ENCODE measurements around the gene HOXC6. TPM values are rescaled to one million over a fixed set of nuclear protein-coding genes. Genes with fewer than 3 reads are reported as not detected.

Gene HOXC6
- not detected for total RNA-seq

GRCh38 chr12:54028314-54029201 is at the start of gene HOXC6:
Gene HOXC6 (plus strand): TSS chr12:54028440. CDS start chr12:54028522, 82 bp downstream.
- FAIRE-seq = no peak
- DNase-seq (ENCODE audit: low spot score in 2 of 2) = no peak

GRCh38 chr12:53978477-53979356 is 49.5 kb upstream of the HOXC6 start:
- no peak for FAIRE-seq
- no peak for DNase-seq (ENCODE audit: low spot score in 2 of 2)

GRCh38 chr12:53980104-53980801 is 48.0 kb upstream of the HOXC6 start:
- FAIRE-seq = no peak
- no peak for DNase-seq (ENCODE audit: low spot score in 2 of 2)

GRCh38 chr12:53980802-53981496 is 47.3 kb upstream of the HOXC6 start:
- FAIRE-seq (no peak), DNase-seq (ENCODE audit: low spot score in 2 of 2) (no peak)

GRCh38 chr12:53981634-53982565 is 46.3 kb upstream of the HOXC6 start:
- DNase-seq (ENCODE audit: low spot score in 2 of 2) = no peak
- no peak for FAIRE-seq

- DNase-seq (ENCODE audit: low spot score in 2 of 2) (no peak), FAIRE-seq (no peak)
These were observed 45.3 kb upstream of the HOXC6 start for GRCh38 chr12:53982648-53983567.

GRCh38 chr12:53983568-53983949 is 44.7 kb upstream of the HOXC6 start:
- no peak for DNase-seq (ENCODE audit: low spot score in 2 of 2)

GRCh38 chr12:53983950-53984572 is 44.2 kb upstream of the HOXC6 start:
- FAIRE-seq = no peak
- DNase-seq (ENCODE audit: low spot score in 2 of 2) = no peak

More at GRCh38 chr12:53983568-53983949, 44.7 kb upstream of the HOXC6 start:
- no peak for FAIRE-seq

- FAIRE-seq = no peak
- DNase-seq (ENCODE audit: low spot score in 2 of 2) = peak; percentile 70 to 73
These were observed 43.1 kb upstream of the HOXC6 start, which contains the start of gene HOXC10 for GRCh38 chr12:53984901-53985691. Gene HOXC10 (plus strand): TSS chr12:53985146. CDS start chr12:53985260, 114 bp downstream.

GRCh38 chr12:53985692-53985993 is 42.6 kb upstream of the HOXC6 start:
- DNase-seq (ENCODE audit: low spot score in 2 of 2) = no peak
- FAIRE-seq = no peak

GRCh38 chr12:53985994-53986685 is 42.1 kb upstream of the HOXC6 start:
- DNase-seq (ENCODE audit: low spot score in 2 of 2) = no peak
- FAIRE-seq = no peak

- DNase-seq (ENCODE audit: low spot score in 2 of 2) (no peak), FAIRE-seq (no peak)
These were observed 41.4 kb upstream of the HOXC6 start for GRCh38 chr12:53986686-53987483.

- FAIRE-seq (no peak), DNase-seq (ENCODE audit: low spot score in 2 of 2) (no peak)
These were observed 40.4 kb upstream of the HOXC6 start for GRCh38 chr12:53987787-53988230.

- DNase-seq (ENCODE audit: low spot score in 2 of 2) = no peak
- no peak for FAIRE-seq
These were observed 39.6 kb upstream of the HOXC6 start for GRCh38 chr12:53988541-53989226.

All from frontal cortex (tissue), 4 donors.